HL-60 (cell line): ENCODE results near the gene WHAMM.

Experiments used
- DNase-seq, 2 experiments: peaks; one replicate each; pipeline ENCODE4 v3.0.0-alpha.2; 2010 to 2020; ENCODE audit warnings: low read depth in 1 of 2, low spot score in 1 of 2
- H3K27ac ChIP-seq: fragments of 250-450 bp; sonication (Bioruptor Pico); replicated peaks from 2 replicates; pipeline ENCODE4 v1.5.1; 2020; ENCODE audit warnings: mild to moderate bottlenecking, moderate library complexity
- H3K27me3 ChIP-seq: fragments of 250-450 bp; sonication (Bioruptor Pico); 2 replicates; pipeline ENCODE4 v1.5.1; 2021; ENCODE audit warnings: mild to moderate bottlenecking, moderate library complexity; ENCODE audit not compliant: insufficient read depth, poor library complexity, severe bottlenecking
- H3K4me3 ChIP-seq: replicated peaks from 2 replicates; pipeline ENCODE4 v1.5.1; 2011; ENCODE audit warnings: mild to moderate bottlenecking, control low read depth, low read length; ENCODE audit not compliant: insufficient read depth
- CTCF ChIP-seq: IDR thresholded peaks from one replicate; pipeline ENCODE4 v1.5.1; 2011; ENCODE audit warnings: low read length, control low read depth, inconsistent platforms; ENCODE audit not compliant: insufficient read depth
- GABPA ChIP-seq: IDR thresholded peaks from 2 replicates; pipeline ENCODE4 v1.6.1; 2012; ENCODE audit warnings: low read depth
- POLR2AphosphoS5 ChIP-seq: IDR thresholded peaks from 2 replicates; pipeline ENCODE4 v1.6.1; 2012; ENCODE audit warnings: low read depth
- REST ChIP-seq: IDR thresholded peaks from 2 replicates; pipeline ENCODE4 v1.6.1; 2012; ENCODE audit warnings: low read depth; ENCODE audit not compliant: insufficient replicate concordance
- SPI1 ChIP-seq: IDR thresholded peaks from 2 replicates; pipeline ENCODE4 v1.6.1; 2012; ENCODE audit warnings: low read depth, mild to moderate bottlenecking, borderline replicate concordance

Gene WHAMM

GRCh38 chr15:82778755-82779154, 30.7 kb upstream of the WHAMM start:
- Histone ChIP-seq H3K27me3 (no peaks in the 10 kb centered on the region), H3K27ac (no peak overlapping the region), H3K4me3 (no peak overlapping the region)
- no peak for TF ChIP-seq REST
- no peak for TF ChIP-seq GABPA
- TF ChIP-seq CTCF, result no peak
- no peak for TF ChIP-seq SPI1
- no peak for TF ChIP-seq POLR2AphosphoS5
- DNase-seq, result no peak

GRCh38 chr15:82781349-82781748, 28.1 kb upstream of the WHAMM start:
- no peak overlapping the region for H3K27ac ChIP-seq
- H3K27me3 ChIP-seq, result no peaks in the 10 kb centered on the region
- H3K4me3 ChIP-seq, result no peak overlapping the region
- no peak for TF ChIP-seq SPI1
- no peak for TF ChIP-seq REST
- TF ChIP-seq POLR2AphosphoS5, result no peak
- DNase-seq, result no peak

- Histone ChIP-seq H3K27ac (no peak overlapping the region), H3K27me3 (no peaks in the 10 kb centered on the region), H3K4me3 (no peak overlapping the region)
- TF ChIP-seq POLR2AphosphoS5 (no peak), REST (no peak), CTCF (no peak), SPI1 (no peak), GABPA (no peak)
- DNase-seq, result no peak
Observed at GRCh38 chr15:82788496-82788895, 20.9 kb upstream of the WHAMM start.

GRCh38 chr15:82789491-82789890, 19.9 kb upstream of the WHAMM start:
- no peak for DNase-seq
- Histone ChIP-seq H3K27me3 (no peaks in the 10 kb centered on the region), H3K27ac (no peak overlapping the region), H3K4me3 (no peak overlapping the region)
- TF ChIP-seq GABPA (no peak), SPI1 (no peak), POLR2AphosphoS5 (no peak), CTCF (no peak)
